Pancreas (tissue), 10 donors: Measurements from ENCODE around the gene AGPS. TPM values are rescaled to one million over a fixed set of nuclear protein-coding genes. Genes with fewer than 3 reads are reported as not detected.

Experiments used
- ATAC-seq, 4 donors: fragments of 200-7000 bp; cut with Tn5 transposase; one replicate each; pipeline versions ENCODE4 v1.8.0 to v1.9.1; 2020; ENCODE audit warnings: mild to moderate bottlenecking in 4 of 4, moderate library complexity in 4 of 4
- DNase-seq, 6 donors: peaks; one replicate each; pipeline ENCODE4 v3.0.0-alpha.2; 2020
- FAIRE-seq: peaks from 2 replicates; lab custom pipeline; 2012; peaks lifted over from hg19 to GRCh38; lab: Jason Lieb, UNC
- H3K27ac ChIP-seq, 4 donors: fragments of 200-600 bp; sonication (generic); 1 replicate in 3 of 4; 2 replicates in 1 of 4; pipeline versions ENCODE4 v1.5.0 to v1.8.0; 2020
- H3K27me3 ChIP-seq, 4 donors: fragments of 200-600 bp; one replicate each; pipeline ENCODE4 v1.8.0; 2021
- H3K36me3 ChIP-seq, 3 donors: fragments of 200-600 bp; sonication (generic) in 1 of 3; one replicate each; pipeline versions ENCODE4 v1.5.0 to v1.8.0; 2020 to 2021
- H3K4me1 ChIP-seq, 3 donors: fragments of 200-600 bp; one replicate each; pipeline ENCODE4 v1.8.0; 2021
- H3K4me3 ChIP-seq, 4 donors: fragments of 200-600 bp; sonication (generic) in 2 of 4; one replicate each; pipeline versions ENCODE4 v1.5.0 to v1.8.0; 2020 to 2021
- H3K9me3 ChIP-seq, 4 donors: fragments of 200-600 bp; one replicate each; pipeline ENCODE4 v1.8.0; 2021
- CTCF ChIP-seq, 4 donors: fragments of 200-600 bp; sonication (generic) in 3 of 4; IDR thresholded peaks; one replicate each; pipeline versions ENCODE4 v1.5.0 to v1.8.0; 2021; ENCODE audit warnings: antibody characterized with exemption in 4 of 4
- WGBS, 2 donors: extraction: QIAGEN DNeasy Blood & Tissue Kit; methylation state at CpG; one replicate each; pipeline ENCODE4 v1.1.7; 2013; 5-methylcytosine and 5-hydroxymethylcytosine counted together
- intact Hi-C, 3 donors: fragments of 100-400 bp; cut with DNase I; formaldehyde crosslinking; loops; one replicate each; pipeline versions ENCODE4 v1.11.1 to v1.14.2; 2022
- polyA plus RNA-seq, 2 donors: library from polyadenylated mRNA; stranded (reverse); fragments of 200-250 nt; gene quantifications; one replicate each; pipeline ENCODE4 v1.2.3, GENCODE V29; 2013
- total RNA-seq, 6 donors: library from RNA; stranded (reverse); fragmentation: NEBNext Ultra II Directional in 4 of 6; extraction: Animal tissue kit (Norgen Biotek cat#: 25700) in 4 of 6; gene quantifications; one replicate each; pipeline versions ENCODE4 v1.2.1 to v1.2.4, GENCODE V29; 2021 to 2023
- donor health status: healthy with polysubstance abuse.
- donor health status: DM: no; HTN: no; CAD: no; lungs with moderate emphysema.
- donor health status: DM: no; HTN: no; CAD: no.
- donor health status: control.
- donor health status: control.
- donor health status: Bipolar disorder and iron deficiency.
- donor health status: DM: yes; HTN: yes; CAD: no.
- donor health status: DM: no; HTN: no; CAD: no.
- donor health status: DM: no; HTN: no; CAD: no.
- donor health status: DM: yes; HTN: yes; CAD: no.

The AGPS gene
- total and polyA plus RNA-seq, 8 donors, result 3.0 to 47.2 (median 23.2) TPM

- intact Hi-C loops, result no loop called here
- FAIRE-seq (no peak), ATAC-seq (no peak), DNase-seq (no peak)
- Histone ChIP-seq H3K27ac (no peak overlapping the region), H3K4me3 (no peak overlapping the region), H3K4me1 (no peaks in the 10 kb centered on the region), H3K36me3 (peaks cover 0 to 5% (median 0%) of the 10 kb centered on the region in 3 donors), H3K9me3 (no peaks in the 10 kb centered on the region), H3K27me3 (no peaks in the 10 kb centered on the region)
- TF ChIP-seq CTCF (IDR thresholded peaks at IDR 0.05), result no peak
Measured at GRCh38 chr2:177542396-177542795, 149.8 kb downstream of the AGPS start.

- Histone ChIP-seq H3K36me3 (peaks cover 0 to 3% (median 0%) of the 10 kb centered on the region in 3 donors), H3K27me3 (no peaks in the 10 kb centered on the region), H3K27ac (no peak overlapping the region), H3K4me3 (no peak overlapping the region), H3K9me3 (no peaks in the 10 kb centered on the region), H3K4me1 (no peaks in the 10 kb centered on the region)
- WGBS, 2 donors, result 87 to 96% methylated on average over 6 of the region's 6 CpGs
- intact Hi-C loops, result no loop called here
- TF ChIP-seq CTCF (IDR thresholded peaks at IDR 0.05), result no peak
- ATAC-seq, result peak in 1 of 4 donors; percentile 26
- DNase-seq, result no peak
- no peak for FAIRE-seq
Measured at GRCh38 chr2:177543007-177543760, 150.6 kb downstream of the AGPS start.

- no peak for FAIRE-seq
- intact Hi-C loops, result no loop called here
- Histone ChIP-seq H3K27ac (no peak overlapping the region), H3K9me3 (no peaks in the 10 kb centered on the region), H3K36me3 (no peaks in the 10 kb centered on the region), H3K4me3 (no peak overlapping the region), H3K27me3 (no peaks in the 10 kb centered on the region), H3K4me1 (peaks cover 0 to 6% (median 0%) of the 10 kb centered on the region in 3 donors)
- 73 to 74% methylated on average over 3 of the region's 3 CpGs for WGBS, 2 donors
- ATAC-seq, result no peak
- DNase-seq, result no peak
- no peak for TF ChIP-seq CTCF (IDR thresholded peaks at IDR 0.05)
Measured at GRCh38 chr2:177545143-177545542, 152.6 kb downstream of the AGPS start.

DNA sequence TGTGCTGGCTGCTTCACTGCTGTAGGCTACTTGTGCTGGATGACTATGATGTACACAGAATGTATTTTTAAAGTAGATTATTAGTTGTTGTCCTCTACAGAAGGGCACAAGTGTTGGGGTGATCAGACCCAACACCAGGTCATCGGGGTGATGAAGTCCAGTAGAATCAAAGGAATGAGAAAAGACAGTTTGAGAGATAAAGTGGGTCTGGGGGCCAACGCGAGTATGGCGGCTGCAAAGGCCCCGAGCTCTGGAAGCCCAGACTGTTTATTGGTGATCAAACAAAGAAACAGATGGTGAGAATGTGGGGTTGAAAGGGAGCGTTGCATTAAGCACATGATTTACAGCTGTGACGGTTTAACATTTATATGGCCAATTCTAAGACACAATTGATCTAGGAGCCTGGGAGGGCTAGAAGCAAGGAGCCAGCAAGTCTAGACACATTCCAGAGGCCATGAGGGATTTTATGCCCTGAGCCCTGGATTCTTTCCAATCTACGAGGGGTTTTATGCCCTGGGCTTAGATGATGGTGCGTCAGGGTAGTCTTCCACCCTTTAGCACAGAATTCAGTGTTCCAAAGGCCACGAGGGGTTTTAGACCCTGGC lies 153.5 kb downstream of the AGPS start:
- WGBS, 2 donors, result 84 to 98% methylated on average over 9 to 10 of the region's 10 CpGs
- Histone ChIP-seq H3K4me3 (no peak overlapping the region), H3K36me3 (no peaks in the 10 kb centered on the region), H3K4me1 (peaks cover 0 to 6% (median 0%) of the 10 kb centered on the region in 3 donors), H3K27me3 (no peaks in the 10 kb centered on the region), H3K9me3 (no peaks in the 10 kb centered on the region), H3K27ac (no peak overlapping the region)
- DNase-seq, result no peak
- ATAC-seq, result no peak
- no peak for FAIRE-seq
- intact Hi-C loops, result no loop called here
- TF ChIP-seq CTCF (IDR thresholded peaks at IDR 0.05), result no peak

DNA sequence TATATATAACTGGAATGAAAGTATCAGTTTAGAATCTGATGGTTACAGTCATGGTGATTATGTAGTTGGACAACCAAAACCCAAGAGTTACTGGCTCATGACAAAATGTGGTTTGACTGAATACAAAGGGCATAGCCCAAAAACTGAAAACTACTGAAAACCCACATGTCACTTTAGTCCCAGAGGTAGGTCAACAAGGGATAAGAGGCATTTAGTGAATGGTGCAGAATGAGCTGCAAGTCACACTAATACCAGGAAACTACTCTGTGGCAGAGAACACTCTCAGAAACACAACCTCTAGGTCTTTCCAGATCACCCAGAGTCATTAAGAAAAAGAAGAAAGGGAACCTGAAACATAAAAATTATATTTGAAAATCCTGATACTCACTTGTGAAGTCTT lies 154.5 kb downstream of the AGPS start:
- no peak for DNase-seq
- ATAC-seq, result no peak
- H3K9me3 ChIP-seq, result no peaks in the 10 kb centered on the region
- intact Hi-C loops, result no loop called here
- TF ChIP-seq CTCF (IDR thresholded peaks at IDR 0.05), result no peak
- FAIRE-seq, result no peak
- H3K27ac ChIP-seq, result no peak overlapping the region
- H3K27me3 ChIP-seq, result no peaks in the 10 kb centered on the region
- no peak overlapping the region for H3K4me3 ChIP-seq
- no peaks in the 10 kb centered on the region for H3K36me3 ChIP-seq
- peaks cover 4 to 6% (median 4%) of the 10 kb centered on the region in 3 donors for H3K4me1 ChIP-seq
